K562 (cell line): ENCODE results near the gene PXDC1. TPM values are rescaled to one million over a fixed set of nuclear protein-coding genes. Genes with fewer than 3 reads are reported as not detected.

Source experiments
- ATAC-seq: fragments of 200-7000 bp; cut with Tn5 transposase; 3 replicates; pipeline ENCODE4 v1.9.1; 2020; ENCODE audit warnings: moderate library complexity
- BruUV-seq: library from RNA; stranded (reverse); fragments of 400-500 nt; replicated peaks from 2 replicates; lab custom pipeline; 2021; lab: Mats Ljungman, UMichigan
- CTCF ChIA-PET: fragments of 300-600 bp; formaldehyde crosslinking; extraction: SDS; loops from one replicate; lab custom pipeline; 2021; ENCODE audit warnings: low intra/inter-chr PET ratio; lab: Yijun Ruan, JAX
- POLR2A ChIA-PET: fragments of 300-600, 350-650 bp; sonication (Branson Sonifier 250); formaldehyde crosslinking; extraction: SDS; loops from one replicate; lab custom pipeline; 2021; ENCODE audit warnings: antibody characterized with exemption, inconsistent platforms; lab: Yijun Ruan, JAX
- DNase-seq, 4 experiments: peaks; one replicate each; pipeline versions ENCODE4 v3.0.0 to v3.0.0-alpha.2; 2011 to 2018; ENCODE audit warnings: low spot score in 3 of 4, mixed read lengths in 3 of 4; ENCODE audit errors: extremely low read depth in 1 of 4
- FAIRE-seq: peaks from 2 replicates; lab custom pipeline; 2011; peaks lifted over from hg19 to GRCh38; lab: Jason Lieb, UNC
- H2AFZ ChIP-seq: 2 replicates; pipeline ENCODE4 v1.6.0; 2011; ENCODE audit warnings: low read depth, low read length, control low read depth, inconsistent platforms
- H3K27ac ChIP-seq: fragments of 200-600 bp; 3 replicates; pipeline ENCODE4 v1.8.0; 2011; ENCODE audit warnings: low read depth, mild to moderate bottlenecking, control low read depth, inconsistent platforms, low read length, moderate library complexity, mixed read lengths; ENCODE audit errors: extremely low read depth
- H3K27me3 ChIP-seq, 2 experiments: fragments of 300-600 bp in 1 of 2; 2 replicates in 1 of 2; 3 replicates in 1 of 2; pipeline versions ENCODE4 v1.6.0 to v1.8.0; 2011; ENCODE audit warnings: inconsistent platforms in 2 of 2, low read length in 2 of 2, mild to moderate bottlenecking in 1 of 2, mixed read lengths in 1 of 2, moderate library complexity in 1 of 2; ENCODE audit not compliant: control insufficient read depth in 2 of 2, insufficient read depth in 2 of 2
- H3K36me3 ChIP-seq: fragments of 300-600 bp; 3 replicates; pipeline ENCODE4 v1.8.0; 2011; ENCODE audit warnings: mild to moderate bottlenecking, low read length, inconsistent platforms; ENCODE audit not compliant: control insufficient read depth, insufficient read depth
- H3K4me1 ChIP-seq, 2 experiments: fragments of 200-600 bp in 1 of 2; replicated peaks in 1 of 2; 2 replicates in 1 of 2; 3 replicates in 1 of 2; pipeline versions ENCODE4 v1.5.1 to v1.8.0; 2011; ENCODE audit warnings: inconsistent platforms in 2 of 2, low read length in 2 of 2, mild to moderate bottlenecking in 1 of 2, mixed read lengths in 1 of 2, moderate library complexity in 1 of 2; ENCODE audit not compliant: control insufficient read depth in 2 of 2, insufficient read depth in 2 of 2
- H3K4me2 ChIP-seq: 2 replicates; pipeline ENCODE4 v1.6.1; 2011; ENCODE audit warnings: low read length, control low read depth, inconsistent platforms, mixed read lengths; ENCODE audit not compliant: insufficient read depth
- H3K4me3 ChIP-seq: fragments of 200-600 bp; sonication (generic), shearing (Covaris generic); 2 replicates; pipeline ENCODE4 v1.5.1; 2016; ENCODE audit warnings: control low read depth, inconsistent platforms
- H3K79me2 ChIP-seq: fragments of 200-600 bp; 3 replicates; pipeline ENCODE4 v1.8.0; 2011; ENCODE audit warnings: low read length, inconsistent platforms; ENCODE audit not compliant: control insufficient read depth, insufficient read depth
- H3K9ac ChIP-seq, 2 experiments: 2 replicates each; pipeline versions ENCODE4 v1.6.0 to v1.6.1; 2011; ENCODE audit warnings: low read depth in 2 of 2, low read length in 2 of 2, control low read depth in 1 of 2, inconsistent platforms in 1 of 2, mild to moderate bottlenecking in 1 of 2, mixed read lengths in 1 of 2; ENCODE audit not compliant: insufficient read depth in 1 of 2
- H3K9me1 ChIP-seq: one replicate; pipeline ENCODE4 v1.6.0; 2011; ENCODE audit warnings: inconsistent platforms, mild to moderate bottlenecking, low read length, moderate library complexity; ENCODE audit not compliant: control insufficient read depth, insufficient read depth
- H3K9me3 ChIP-seq: replicated peaks from 2 replicates; pipeline ENCODE4 v1.5.1; 2011; ENCODE audit warnings: low read depth, low read length, inconsistent platforms; ENCODE audit not compliant: control insufficient read depth, insufficient read depth
- H4K20me1 ChIP-seq: replicated peaks from 2 replicates; pipeline ENCODE4 v1.6.1; 2011; ENCODE audit warnings: low read length, inconsistent platforms, mixed read lengths; ENCODE audit not compliant: control insufficient read depth, insufficient read depth
- DPF2 ChIP-seq: fragments of 450-650 bp; IDR thresholded peaks from 2 replicates; pipeline ENCODE4 v1.6.1; 2016
- ELF2 ChIP-seq: fragments of 250-450 bp; sonication (Bioruptor Pico); IDR thresholded peaks from 2 replicates; pipeline ENCODE4 v1.5.0; 2021; ENCODE audit warnings: mild to moderate bottlenecking
- FOS ChIP-seq: IDR thresholded peaks from 3 replicates; pipeline ENCODE4 v1.6.1; 2011; ENCODE audit not compliant: insufficient read length; ENCODE audit errors: extremely low read depth
- HLTF ChIP-seq: fragments of 450-650 bp; IDR thresholded peaks from 2 replicates; pipeline ENCODE4 v1.6.1; 2016
- HSF4 ChIP-seq: fragments of 250-450 bp; sonication (Bioruptor Pico); IDR thresholded peaks from 2 replicates; pipeline ENCODE4 v2.1.2; 2022; ENCODE audit warnings: mild to moderate bottlenecking, moderate library complexity, borderline replicate concordance
- JUND ChIP-seq, 2 experiments: IDR thresholded peaks; 2 replicates in 1 of 2; 3 replicates in 1 of 2; pipeline ENCODE4 v1.6.1; 2011; ENCODE audit warnings: borderline replicate concordance in 2 of 2, low read depth in 2 of 2, low read length in 2 of 2, improper control_type of control experiment in 1 of 2, missing biosample characterization in 1 of 2, missing genetic modification characterization in 1 of 2, missing genetic modification reagents in 1 of 2
- MEF2D ChIP-seq: conservative IDR thresholded peaks from 2 replicates; pipeline ENCODE4 v1.6.1; 2016; ENCODE audit warnings: low read depth, missing genetic modification characterization, missing compliant biosample characterization
- STAT6 ChIP-seq: sonication (generic); formaldehyde crosslinking; IDR thresholded peaks from 2 replicates; pipeline ENCODE4 v1.8.1; 2023; ENCODE audit warnings: mild to moderate bottlenecking, missing genetic modification reagents
- TAF9B ChIP-seq: fragments of 450-650 bp; IDR thresholded peaks from 2 replicates; pipeline ENCODE4 v1.6.1; 2018; ENCODE audit warnings: mild to moderate bottlenecking; ENCODE audit not compliant: partially characterized antibody
- TRIM24 ChIP-seq, 2 experiments: fragments of 450-650 bp; IDR thresholded peaks; 2 replicates each; pipeline ENCODE4 v1.6.1; 2016
- XRCC4 ChIP-seq: IDR thresholded peaks from one replicate; pipeline ENCODE4 v1.6.1; 2011; ENCODE audit not compliant: insufficient read depth, insufficient read length; ENCODE audit errors: extremely low read depth
- ZC3H8 ChIP-seq: fragments of 450-650 bp; IDR thresholded peaks from 2 replicates; pipeline ENCODE4 v1.6.1; 2017
- ZFP1 ChIP-seq: fragments of 450-650 bp; formaldehyde crosslinking; IDR thresholded peaks from 2 replicates; pipeline ENCODE4 v1.4.0; 2020; ENCODE audit warnings: mild to moderate bottlenecking, mixed read lengths
- ZNF778 ChIP-seq: fragments of 450-650 bp; formaldehyde crosslinking; IDR thresholded peaks from 2 replicates; pipeline ENCODE4 v1.4.0; 2020; ENCODE audit warnings: mild to moderate bottlenecking, moderate library complexity
- ZSCAN29 ChIP-seq: fragments of 450-650 bp; IDR thresholded peaks from 2 replicates; pipeline ENCODE4 v1.6.1; 2017
- WGBS: fragments of 100-300 bp; shearing (Covaris generic); methylation state at CpG from one replicate; pipeline ENCODE4 v1.1.6; 2016; ENCODE audit warnings: low coverage, mixed read lengths; ENCODE audit not compliant: insufficient coverage; ENCODE audit errors: missing lambda C conversion rate; 5-methylcytosine and 5-hydroxymethylcytosine counted together
- in situ Hi-C: fragments of 300-500 bp; cut with MboI; formaldehyde crosslinking; loops from 4 replicates; pipeline ENCODE4 v1.15.0; 2018; ENCODE audit warnings: inconsistent platforms, mixed read lengths
- intact Hi-C: fragments of 100-400 bp; cut with micrococcal nuclease; formaldehyde crosslinking; loops from 2 replicates; pipeline ENCODE4 v1.14.2; 2022
- polyA plus RNA-seq, 8 experiments: library from polyadenylated mRNA; depleted of rRNA in 4 of 8; stranded (reverse) in 5 of 8; unstranded in 3 of 8; fragments of >200 nt; fragmentation: Nextera tagmentation in 2 of 8; fragmentation: Illumina TruSeq in 1 of 8; extraction: Ambion mirVana in 2 of 8; extraction: Trizol in 1 of 8; gene quantifications; 2 replicates each; pipeline versions ENCODE4 v1.2.1 to v1.2.3, GENCODE V29; 2011 to 2014; ENCODE audit warnings: inconsistent platforms in 1 of 8, missing spikeins in 1 of 8
- total RNA-seq, 7 experiments: library from RNA; depleted of rRNA in 6 of 7; stranded (reverse); fragments of >200 nt in 6 of 7; fragmentation: Illumina TruSeq in 2 of 7; extraction: Trizol in 2 of 7; gene quantifications; 2 replicates each; pipeline versions ENCODE4 v1.2.1 to v1.2.3, GENCODE V29; 2011 to 2021; ENCODE audit warnings: low replicate concordance in 1 of 7

The PXDC1 gene
- total and polyA plus RNA-seq, 9 of the 15 experiments (the other 6 are each of a cell fraction or from before 2014, with no cell fraction given) = 0.09 to 0.33 (median 0.16) TPM; not detected in 5

DNA sequence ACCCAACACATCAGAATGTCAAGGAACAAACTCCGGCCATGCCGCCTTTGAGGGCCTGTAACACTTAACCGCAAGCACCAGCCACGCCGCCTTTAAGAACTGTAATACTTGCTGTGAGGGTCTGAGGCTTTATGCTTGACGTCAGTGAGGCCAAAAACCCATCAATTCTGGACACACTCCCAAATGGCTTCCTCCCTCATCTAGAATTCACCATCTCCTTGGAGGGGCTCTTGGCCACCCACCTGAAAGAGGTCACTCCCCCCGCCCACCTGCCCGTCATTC lies 10.4 kb upstream of the PXDC1 start:
- DNase-seq (no peak), ATAC-seq (0 out of 3 replicates have a peak, but pooled peaks have one; percentile 29), FAIRE-seq (no peak)
- Histone ChIP-seq H4K20me1 (no peaks in the 10 kb centered on the region), H3K36me3 (no peaks in the 10 kb centered on the region), H3K79me2 (no peaks in the 10 kb centered on the region), H3K4me2 (no peak overlapping the region), H3K9me3 (no peaks in the 10 kb centered on the region), H3K27me3 (peaks cover 36 to 41% of the 10 kb centered on the region in 2 experiments), H3K9me1 (no peaks in the 10 kb centered on the region), H3K4me3 (no peak overlapping the region), H3K9ac (no peak overlapping the region), H3K4me1 (peaks cover 0 to 11% of the 10 kb centered on the region in 2 experiments; a peak in 2 of 5 replicates), H2AFZ (peak overlapping the region; percentile 65), H3K27ac (no peak overlapping the region)
- intact Hi-C loops (no loop called here), in situ Hi-C loops (no loop called here)
- TF ChIP-seq FOS (no peak), ZFP1 (CRISPR knock-in tag) (no peak), ELF2 (CRISPR knock-in tag) (no peak), ZSCAN29 (no peak)
- 33% methylated on average over 8 of the region's 8 CpGs for WGBS
- CTCF ChIA-PET = no interaction called here
- POLR2A ChIA-PET = interaction anchor here (0.6 kb wide), 2 partner anchors 122 to 1832 kb away, joined by 3 read pairs; no protein-coding TSS in a partner anchor
- BruUV-seq = no TSS peak

DNA sequence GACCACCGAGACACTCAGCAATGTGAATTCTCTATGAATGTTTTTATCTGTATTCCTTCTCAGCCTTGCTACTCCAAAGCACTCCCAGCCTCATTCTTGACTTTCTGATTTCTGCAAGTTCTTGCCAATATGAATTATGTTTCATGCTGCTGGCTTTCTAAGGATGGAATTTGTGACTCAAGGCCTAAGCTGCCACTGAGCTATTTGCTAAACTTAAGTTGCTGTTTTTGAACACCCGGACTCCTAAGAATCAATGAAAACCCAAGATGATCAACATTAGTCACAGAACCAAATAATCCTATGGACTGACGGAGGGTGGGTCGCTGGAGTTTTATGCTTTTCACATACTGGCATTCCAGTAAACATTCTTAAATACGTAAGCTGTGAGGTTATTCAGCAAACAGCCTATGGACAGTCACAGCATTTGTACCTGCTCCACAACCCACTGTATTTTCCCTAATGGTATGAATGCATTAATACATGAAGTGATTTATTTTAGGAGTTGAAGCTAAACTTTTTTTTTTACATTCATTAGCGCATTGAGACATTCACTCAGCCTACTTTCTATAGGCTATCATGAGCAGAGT lies 8.2 kb upstream of the PXDC1 start:
- FAIRE-seq (no peak), DNase-seq (no peak), ATAC-seq (no peak)
- H3K4me1 ChIP-seq = peaks cover 0 to 11% of the 10 kb centered on the region in 2 experiments; a peak in 2 of 5 replicates
- BruUV-seq = no TSS peak
- no peak overlapping the region for H3K9ac ChIP-seq
- no peak overlapping the region for H2AFZ ChIP-seq
- ChIA-PET POLR2A (interaction anchor here (0.8 to 1.2 kb wide), 2 partner anchors 10 to 16 kb away, joined by 3 read pairs; no protein-coding TSS in a partner anchor), CTCF (no interaction called here)
- WGBS = 5% methylated on average over 6 of the region's 6 CpGs
- no peak overlapping the region for H3K27ac ChIP-seq
- no peak overlapping the region for H3K4me3 ChIP-seq
- H3K79me2 ChIP-seq = no peaks in the 10 kb centered on the region
- intact Hi-C loops = no loop called here
- no peaks in the 10 kb centered on the region for H4K20me1 ChIP-seq
- peaks cover 21 to 31% of the 10 kb centered on the region in 2 experiments; a peak in 4 of 5 replicates for H3K27me3 ChIP-seq
- in situ Hi-C loops = no loop called here
- no peaks in the 10 kb centered on the region for H3K9me1 ChIP-seq
- H3K4me2 ChIP-seq = no peak overlapping the region
- H3K9me3 ChIP-seq = no peaks in the 10 kb centered on the region
- no peaks in the 10 kb centered on the region for H3K36me3 ChIP-seq
- TF ChIP-seq HLTF = no peak
- TF ChIP-seq STAT6 (CRISPR knock-in tag) = no peak
- TF ChIP-seq ZNF778 = no peak
- no peak for TF ChIP-seq DPF2
- no peak for TF ChIP-seq JUND (IDR thresholded peaks at IDR 0.05; ENCODE audit: borderline replicate concordance, low read depth, low read length)
- no peak for TF ChIP-seq JUND (tag; IDR thresholded peaks at IDR 0.05; ENCODE audit: borderline replicate concordance, low read depth, low read length)
- TF ChIP-seq XRCC4 = no peak
- no peak for TF ChIP-seq TRIM24 (IDR thresholded peaks at IDR 0.05)
- no peak for TF ChIP-seq HSF4 (CRISPR knock-in tag)
- no peak for TF ChIP-seq MEF2D (tag)
- TF ChIP-seq TAF9B = no peak
- TF ChIP-seq ZC3H8 = no peak
